8988T (cell line): ENCODE results near the gene INF2.
"Not testable (repeated sequence)": the region's sequence is repeated elsewhere in the genome, so short reads cannot be mapped to it uniquely, and the experiment has no call there.

Source experiments
- DNase-seq: peaks from one replicate; pipeline ENCODE4 v3.0.0; 2011

INF2 gene

DNA sequence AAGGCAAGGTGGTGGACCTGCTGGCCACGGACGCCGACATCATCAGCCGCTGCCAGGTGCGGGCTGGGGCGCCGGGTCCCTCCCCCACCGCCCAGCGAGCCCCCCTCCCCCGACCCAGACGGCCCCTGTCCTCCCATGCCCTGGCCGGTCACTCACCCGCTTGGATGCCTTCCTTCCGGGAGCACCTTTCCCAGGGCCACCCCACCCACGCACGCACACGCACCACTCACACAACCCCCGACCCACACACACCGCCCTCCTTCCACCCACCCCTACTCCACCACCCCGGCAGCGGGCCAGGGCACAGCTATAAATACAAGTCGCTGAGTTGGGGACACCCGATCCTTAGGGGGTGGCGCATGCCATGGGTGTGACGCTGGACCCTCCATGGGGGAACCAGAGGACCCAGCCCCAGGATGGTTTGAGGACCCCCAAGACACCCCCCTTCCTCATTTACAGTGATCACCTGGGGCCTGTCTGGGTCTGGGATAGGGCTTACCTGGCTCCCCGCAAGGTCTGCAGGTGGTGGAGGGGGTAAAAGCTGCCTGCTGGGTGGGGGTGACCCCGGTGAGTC lies 35.1 kb downstream of the INF2 start:
- no peak for DNase-seq

DNA sequence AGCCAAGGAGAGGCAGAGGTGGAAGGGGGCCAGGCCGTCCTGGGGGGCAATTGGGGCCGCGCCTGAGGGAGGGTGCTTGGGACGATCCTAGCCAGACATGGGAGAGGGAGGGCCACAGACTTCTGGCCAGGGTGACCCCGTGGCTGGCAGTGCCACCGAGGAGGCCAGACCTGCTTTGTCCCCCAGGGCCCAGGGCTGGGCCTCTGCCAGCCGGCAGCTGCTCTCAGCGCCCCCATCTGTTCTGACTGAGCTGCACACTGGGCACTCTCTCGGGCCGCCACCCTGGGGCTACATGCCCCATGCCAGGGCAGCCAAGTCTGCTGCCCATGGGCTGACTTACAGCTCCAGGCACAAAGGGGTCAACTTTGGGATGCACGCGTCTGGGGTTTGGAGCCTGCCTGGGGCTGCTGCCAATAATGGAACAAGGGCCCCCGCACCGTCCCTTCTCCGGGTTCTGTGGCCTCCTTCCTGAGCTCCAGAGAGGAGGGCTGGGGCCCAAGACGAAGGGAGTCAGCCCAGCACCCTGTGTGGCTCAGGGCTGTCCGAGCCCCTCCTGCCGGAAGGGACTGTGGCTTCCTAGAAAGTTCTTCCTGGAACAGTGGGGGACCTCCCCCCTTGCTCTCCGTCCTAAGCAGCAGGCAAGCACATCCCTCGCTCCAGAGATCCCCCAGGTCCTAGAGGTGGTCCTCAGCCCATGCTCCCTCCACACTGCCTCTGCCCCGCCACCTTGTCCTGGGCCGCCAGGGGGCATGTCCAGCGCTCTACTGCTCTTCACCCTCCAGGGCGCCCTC lies 35.8 kb downstream of the INF2 start:
- DNase-seq, result no peak

DNA sequence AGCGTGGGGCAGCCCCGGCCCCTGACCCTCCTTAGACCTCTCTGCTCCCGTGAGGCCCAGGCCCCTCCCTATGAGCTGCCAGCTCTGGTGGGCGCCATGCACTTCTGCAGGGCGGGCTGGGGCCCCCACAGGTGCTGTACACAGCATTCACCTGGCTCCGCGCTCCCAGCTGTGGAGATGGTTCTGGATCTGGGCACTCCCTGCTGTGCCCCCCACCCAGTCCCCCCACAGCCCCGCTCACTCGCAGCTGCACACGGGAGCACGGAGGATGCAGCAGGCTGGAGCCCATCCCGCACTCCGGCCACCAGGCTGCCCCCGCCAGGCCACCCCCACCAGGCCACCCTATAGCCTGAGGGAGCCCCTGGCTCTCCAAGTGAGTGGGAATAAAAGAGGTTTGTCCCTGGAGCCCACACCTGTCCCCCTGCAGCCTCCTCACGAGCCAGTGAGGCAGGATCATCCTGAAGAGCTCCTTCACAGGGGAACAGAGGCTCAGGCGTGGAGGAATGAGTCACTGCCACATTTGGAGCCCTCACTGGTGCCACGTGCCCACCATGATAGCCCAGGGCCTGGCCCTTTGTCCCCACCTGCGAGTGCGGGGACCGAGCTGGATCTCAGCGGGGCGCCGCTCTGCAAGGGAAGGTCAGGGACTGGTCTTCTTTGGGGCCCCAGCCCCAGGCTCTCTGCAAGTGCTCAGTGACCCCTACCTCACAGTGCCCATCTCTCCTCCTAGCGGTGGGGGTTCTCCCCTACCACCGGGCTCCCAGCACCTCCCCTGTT lies 36.5 kb downstream of the INF2 start:
- DNase-seq, result no peak

DNA sequence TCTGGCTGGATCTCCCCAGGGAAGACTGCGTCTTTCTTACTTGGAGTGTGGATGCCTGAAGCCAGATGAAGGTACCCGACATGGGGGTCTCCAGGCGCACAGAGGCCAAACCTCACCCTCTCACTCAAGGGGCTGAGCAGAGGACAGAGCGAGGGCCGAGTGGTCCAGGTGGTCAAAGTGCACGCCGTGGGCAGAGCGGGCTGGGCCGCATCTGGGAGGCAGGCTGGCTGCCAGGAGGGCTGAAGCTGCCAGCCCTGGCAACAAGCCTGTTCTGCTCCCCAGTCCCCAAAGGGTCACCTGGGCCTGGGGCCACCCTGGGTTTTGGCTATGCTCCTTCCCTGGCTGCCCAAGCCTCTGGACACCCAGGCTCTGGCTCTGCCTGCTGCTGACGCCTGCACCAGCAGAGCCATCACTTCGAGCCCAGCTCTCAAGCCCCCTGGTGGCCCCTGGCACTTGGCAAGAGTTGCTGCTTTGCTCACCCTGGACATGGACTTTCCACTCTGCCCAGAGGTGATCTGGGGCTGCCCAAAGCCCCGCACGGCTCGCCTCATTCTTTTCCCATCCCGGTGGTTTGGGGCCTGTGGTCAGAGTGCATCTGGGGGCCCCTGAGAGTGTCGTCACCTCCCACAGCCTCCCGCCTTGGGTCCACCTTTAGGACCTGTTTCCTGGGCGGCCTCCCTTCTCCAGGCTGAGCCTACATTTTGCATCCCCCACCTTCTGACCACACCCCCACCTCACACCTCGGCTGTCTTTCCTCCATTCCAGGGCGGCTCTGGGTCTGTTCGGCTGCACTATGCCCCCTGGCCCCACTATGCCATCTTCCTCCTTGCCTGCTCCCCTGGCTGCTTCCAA lies 37.4 kb downstream of the INF2 start:
- no peak for DNase-seq

DNA sequence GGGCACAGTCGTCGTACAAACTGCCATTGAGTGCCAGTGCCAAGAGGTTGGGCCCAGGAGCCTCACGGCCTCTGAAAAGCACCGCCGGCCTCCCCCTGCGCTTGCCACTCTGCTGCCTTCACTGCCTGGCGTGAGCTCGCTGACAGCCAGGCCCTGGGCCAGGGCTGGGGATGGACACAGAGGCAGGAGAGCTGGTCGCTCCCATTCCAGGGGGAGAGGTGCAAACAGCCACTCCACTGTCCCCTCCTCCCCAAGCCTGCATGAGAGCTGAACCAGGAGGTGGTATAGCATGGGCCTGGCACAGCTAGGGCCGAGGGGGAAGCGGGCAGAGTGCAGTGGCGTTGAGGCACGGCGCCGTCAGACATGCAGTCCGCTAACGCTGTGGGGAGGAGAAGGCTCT lies 39.2 kb downstream of the INF2 start:
- no peak for DNase-seq

DNA sequence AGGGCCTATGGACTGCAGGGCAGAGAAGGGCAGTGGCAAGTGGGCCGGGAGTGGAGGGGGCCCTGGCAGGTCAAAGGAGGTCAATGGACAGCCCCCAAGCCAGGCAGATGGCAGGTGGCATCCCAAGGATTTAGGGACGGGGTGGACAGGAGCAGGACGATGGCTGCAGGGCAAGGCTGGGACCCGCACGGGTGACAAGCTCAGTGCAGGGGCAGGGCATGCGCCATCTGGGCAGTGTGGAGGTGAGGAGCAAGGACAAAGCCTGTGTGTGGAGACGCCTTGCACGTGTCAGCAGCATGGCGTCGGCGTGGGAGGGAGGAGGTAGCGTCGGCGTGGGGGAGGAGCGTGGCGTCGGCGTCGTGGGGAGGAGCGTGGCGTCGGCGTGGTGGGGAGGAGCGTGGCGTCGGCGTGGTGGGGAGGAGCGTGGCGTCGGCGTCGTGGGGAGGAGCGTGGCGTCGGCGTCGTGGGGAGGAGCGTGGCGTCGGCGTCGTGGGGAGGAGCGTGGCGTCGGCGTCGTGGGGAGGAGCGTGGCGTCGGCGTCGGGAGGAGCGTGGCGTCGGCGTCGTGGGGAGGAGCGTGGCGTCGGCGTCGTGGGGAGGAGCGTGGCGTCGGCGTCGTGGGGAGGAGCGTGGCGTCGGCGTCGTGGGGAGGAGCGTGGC lies 39.9 kb downstream of the INF2 start:
- DNase-seq, result not testable (repeated sequence)

DNA sequence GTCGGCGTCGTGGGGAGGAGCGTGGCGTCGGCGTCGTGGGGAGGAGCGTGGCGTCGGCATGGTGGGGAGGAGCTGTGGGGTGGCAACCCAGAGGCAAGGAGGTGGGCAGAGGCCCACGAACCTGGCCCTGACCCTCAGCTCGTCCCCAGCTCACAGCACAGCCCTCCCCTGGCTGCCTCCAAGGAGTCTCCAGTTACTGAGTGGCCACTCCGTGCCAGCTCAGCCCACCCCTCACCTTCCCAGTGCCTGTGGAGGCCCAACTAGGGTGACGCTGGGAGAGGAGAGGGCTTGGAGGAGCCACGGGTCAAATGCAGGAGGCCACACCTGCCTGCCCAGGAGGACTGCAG lies 40.4 kb downstream of the INF2 start:
- DNase-seq, result no peak

DNA sequence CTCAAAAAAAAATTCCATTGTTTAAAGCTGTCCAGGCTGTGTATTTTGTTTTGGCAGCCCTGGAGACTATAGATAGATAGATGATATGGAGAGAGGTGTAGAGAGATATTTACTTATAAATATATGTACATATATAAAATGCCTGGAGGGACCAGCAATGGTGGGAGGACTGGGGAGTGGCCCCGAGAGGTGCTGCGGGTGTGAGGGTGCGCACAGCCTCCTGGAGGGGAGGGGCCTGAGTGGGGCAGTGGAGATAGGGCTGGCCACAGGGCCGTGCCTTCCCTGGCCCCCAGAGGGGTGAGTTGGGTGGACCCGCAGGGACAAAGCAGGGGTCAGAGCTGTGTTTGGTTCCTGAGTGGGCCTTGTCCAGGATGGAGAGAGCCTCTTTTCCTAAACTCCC lies 41.1 kb downstream of the INF2 start:
- no peak for DNase-seq

DNA sequence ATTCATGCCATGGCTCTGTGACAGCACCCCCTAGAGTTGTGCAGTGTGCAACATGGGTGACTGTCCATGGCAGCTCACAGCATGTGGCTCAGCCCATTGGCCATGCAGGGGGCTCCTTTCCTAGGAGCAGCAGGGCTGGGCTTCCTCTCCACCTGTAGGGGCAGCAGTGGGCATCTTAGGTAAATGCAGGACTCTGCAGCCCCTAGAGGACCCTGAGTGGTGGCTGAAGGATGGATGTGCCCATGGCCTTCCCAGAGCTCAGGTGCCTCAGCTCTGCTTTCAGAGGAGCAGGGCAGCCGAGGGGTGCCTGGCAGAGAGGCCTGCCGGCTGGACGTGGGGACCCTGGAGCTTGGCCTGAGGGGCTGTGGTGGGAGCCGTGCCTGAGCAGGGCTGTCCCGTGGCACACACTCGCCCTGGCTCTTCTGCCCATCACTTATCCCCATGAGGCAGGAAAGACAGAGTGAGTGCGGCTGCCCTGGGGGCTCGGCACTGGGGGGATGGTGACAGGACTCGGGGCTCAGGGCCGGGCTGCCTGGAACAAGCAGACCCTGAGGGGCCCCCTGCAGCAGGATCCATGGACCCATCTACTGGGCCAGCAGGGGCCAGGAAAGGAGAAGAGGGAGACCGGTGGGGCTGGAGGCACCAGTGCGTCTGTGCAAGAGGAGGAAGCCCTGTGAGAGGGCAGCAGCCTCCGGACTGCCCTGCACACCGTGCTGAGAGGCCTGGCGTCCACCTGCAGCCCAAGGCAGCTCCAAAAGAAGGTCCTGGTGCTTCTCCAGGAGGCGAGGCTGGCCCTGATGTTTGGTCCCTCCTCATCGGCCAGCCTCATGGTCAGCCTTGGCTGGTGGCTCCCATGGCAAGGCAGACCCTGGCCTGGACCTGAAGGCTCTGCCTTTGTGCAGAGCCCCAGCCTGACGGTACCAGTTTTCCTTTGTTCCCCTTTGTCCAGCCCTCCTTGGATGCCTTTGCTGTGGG lies 42.2 kb downstream of the INF2 start:
- DNase-seq, result peak; percentile 92

DNA sequence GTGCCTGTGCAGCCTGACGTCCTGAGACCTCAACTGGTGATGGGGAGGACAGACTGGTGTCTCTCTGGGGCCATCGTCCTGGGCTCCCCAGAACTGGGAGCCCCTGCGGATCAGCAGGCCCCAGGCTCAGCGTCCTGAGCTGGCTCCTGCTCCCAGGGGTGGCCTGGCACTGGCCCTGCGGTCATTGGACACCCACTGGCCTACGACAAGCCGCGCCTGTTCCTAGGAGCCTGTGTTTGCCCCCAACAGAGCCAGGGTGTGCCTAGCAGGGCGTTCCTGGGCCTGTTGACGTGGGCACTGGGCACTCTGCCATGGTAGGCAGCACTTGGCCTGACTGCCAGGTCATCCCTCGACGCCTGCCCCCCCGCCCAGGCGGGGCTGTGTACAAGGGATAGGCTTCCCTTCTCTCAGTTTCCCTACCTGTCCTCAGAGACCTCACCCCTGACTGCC lies 43.0 kb downstream of the INF2 start:
- DNase-seq, result no peak

DNA sequence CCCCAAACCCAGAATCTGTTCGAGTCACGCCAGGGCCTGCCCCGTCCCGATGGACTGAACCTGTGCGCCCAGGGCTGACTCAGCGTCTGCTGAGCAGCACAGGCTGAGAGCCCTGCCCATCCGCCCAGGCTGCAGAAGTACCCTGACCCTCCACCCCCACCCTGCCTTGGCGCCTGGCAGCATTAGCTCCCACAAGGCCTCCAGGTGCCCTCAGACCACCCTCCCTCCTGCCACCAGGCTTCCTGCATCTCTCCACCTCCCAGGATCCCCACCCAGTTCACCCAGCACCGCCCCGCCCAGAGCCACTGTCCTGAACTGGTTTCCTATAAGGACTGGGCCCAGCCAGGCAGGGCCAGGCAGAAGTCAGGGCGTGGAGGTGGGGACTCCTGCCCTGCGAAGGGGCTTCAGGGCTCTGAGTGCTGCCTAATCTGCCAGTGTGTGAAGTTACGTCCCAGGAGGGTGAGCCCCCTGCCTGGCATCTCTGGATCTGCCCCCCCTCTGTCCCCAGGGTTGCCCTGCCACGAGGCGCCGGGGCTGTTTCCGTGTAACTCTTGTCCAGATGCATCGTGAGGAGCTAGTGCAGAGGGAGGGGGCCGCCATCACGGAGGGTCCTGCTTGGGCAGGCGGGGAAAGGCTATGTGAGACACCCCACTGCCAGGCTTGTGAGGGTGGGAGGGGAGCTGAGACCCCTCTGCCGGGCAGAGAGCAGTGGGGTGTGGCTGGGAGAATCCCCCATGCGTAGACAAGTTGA lies 43.7 kb downstream of the INF2 start:
- no peak for DNase-seq

DNA sequence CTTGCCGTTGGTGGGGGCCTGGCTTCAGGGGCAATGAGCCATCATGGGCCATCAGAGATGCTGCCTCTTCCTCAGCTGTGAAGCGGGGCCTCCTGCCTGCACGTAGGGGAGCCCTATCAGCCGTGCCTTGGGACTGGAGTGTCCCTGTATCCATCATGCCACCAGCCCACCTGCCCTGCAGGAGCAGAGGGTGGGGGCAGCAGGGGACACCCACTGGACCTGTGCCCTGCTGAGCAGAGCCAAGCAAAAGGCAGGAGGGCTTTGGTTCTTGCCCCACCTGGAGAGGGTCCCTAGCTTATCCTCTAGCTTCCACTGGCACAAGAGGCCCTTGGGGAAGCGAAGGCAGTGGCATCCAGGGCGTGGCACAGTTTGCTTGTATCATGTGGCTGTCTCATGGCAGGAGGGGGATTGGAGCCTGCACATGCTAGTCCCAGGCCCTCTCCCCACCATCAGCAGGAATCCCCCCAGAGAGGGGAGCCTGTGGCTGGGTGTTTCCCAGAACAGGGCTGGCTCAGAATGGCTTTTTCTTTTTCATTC lies 44.7 kb downstream of the INF2 start:
- no peak for DNase-seq

DNA sequence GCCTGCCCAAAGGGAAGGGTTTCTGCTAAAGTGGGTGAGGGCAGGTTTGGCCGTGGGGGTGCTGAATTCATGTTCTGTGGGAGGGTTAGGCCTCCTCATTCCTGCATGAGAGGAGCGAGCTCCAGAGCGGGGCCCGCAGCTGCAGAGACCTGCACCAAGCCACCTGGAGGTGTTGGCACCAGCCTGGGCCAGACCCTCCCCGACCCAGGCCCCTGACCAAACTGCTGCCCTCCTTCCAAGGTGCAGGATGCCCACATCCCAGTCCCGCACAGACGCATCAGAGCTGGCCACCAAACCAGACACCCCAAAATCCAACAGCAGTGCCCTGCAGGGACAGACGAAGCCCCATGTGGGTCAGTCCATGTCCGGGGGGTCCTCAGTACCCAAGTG lies 45.2 kb downstream of the INF2 start:
- no peak for DNase-seq

DNA sequence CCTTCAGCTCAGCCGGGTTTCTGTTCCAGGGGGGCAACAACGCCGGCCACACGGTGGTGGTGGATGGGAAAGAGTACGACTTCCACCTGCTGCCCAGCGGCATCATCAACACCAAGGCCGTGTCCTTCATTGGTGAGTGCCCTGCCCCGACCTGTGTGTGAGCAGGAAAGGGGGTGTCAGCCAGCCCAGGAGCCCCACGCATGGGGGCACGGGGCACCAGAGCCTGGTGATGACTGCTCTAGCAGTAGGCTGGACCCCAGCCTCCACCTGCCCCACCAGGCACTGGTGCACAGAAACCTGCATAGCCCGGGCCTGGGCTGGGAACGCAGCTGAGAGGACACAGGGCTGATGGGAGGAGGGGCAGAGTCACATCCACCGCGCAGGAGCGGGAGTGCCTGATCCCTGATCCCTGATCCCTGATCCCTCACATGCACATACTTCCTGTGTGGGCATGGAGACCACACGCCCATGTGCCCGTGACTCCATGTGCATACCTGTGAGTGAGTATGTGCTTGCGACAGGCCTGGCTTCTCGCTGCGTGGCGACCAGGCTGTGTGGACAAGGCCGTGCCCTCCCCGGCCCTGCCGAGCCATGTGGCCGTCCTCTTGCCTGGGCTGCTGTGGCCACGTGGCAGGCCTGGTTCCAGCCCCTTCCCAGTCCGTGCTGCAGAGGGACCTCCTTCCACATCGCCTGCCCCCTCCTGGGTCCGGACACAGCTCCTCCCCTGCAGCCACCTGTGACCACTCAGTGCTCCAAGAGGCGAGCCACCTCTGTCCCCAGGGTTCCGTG lies 45.8 kb downstream of the INF2 start:
- DNase-seq, result no peak

DNA sequence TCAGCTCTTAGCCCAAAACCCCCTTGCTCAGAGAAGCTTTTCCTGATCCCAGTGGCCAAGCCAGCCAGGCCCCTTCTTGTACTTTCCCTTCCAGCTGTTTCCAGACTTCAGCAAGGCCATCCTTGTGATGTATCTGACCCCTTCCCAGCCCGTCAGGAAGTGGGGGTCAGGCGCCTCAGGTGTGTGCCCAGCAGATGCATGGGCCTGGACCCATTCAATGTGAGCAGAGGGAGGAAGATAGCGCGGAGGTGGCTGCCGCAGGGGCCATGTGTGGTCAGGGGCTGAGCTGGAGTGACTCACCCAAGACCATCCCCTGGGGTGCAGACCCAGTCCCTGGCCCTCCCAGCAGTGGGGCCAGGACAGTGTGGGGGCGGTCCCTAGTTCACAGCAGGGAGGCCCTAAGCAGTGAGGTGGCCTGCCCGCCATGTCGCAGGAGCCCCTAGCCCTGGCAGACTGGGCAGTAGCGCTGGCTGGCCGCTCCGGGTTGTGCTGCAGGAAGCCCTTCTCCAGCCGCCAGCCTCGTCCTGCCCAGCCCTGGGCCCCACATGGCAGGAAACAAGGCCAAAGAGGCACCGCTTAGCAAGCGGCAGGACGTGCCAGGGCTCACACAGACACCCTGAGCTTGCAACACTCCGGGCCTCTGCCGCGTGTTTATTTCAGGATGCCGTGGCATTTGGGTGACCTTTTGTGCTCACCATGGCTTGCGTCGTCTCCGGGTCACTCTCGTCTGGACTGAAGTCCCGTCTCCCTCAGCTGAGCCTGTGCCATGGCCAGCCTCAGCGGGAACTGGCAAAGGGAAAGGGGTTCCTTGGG lies 46.6 kb downstream of the INF2 start:
- DNase-seq, result no peak

DNA sequence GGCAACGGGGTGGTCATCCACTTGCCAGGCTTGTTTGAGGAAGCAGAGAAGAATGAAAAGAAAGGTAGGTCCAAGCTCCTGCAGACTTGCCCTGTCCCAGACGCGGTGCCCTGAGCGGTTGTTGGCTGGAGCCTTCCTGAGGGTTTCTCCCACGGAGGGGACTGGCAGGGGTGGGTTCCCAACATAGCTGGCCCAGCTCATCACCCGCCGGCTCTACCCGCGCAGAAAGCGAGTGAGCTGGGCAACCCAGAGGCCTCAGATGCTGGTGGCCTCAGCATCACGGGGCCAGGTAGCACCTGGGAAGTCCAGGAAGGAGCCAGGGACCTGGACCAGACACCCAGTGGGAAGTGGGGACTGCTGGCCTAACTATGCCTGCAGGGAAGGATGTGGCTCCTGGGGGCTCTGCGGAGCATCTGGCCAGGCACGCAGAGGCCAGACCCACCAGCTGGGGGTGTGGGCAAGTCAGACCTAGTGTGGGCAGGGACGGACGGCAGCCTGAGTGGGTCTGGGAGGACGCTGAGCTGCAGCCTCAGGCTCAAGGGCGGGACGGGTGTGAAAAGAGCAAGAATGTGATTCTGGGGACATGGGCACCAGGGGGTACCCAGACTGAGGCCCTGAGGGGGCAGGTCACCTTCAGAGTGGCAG lies 49.1 kb downstream of the INF2 start:
- DNase-seq, result no peak

DNA sequence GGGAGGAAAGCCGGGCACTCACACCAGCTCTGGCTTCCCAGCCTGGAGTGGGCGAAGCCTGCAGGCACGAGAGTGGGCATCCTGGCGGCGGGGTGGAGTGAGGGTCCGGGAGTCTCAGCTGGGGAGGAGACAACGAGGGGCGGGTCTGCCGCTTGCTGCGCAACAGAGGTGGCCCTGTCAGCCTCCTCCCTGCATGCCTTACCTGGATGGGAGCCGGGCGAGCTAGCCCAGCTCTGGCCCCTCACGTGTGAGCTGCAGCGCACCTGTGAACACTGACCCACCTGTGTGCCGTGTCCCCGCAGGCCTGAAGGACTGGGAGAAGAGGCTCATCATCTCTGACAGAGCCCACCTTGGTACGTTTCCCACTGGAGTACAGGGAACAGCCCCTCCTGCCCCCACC lies 49.6 kb downstream of the INF2 start:
- no peak for DNase-seq
